IMR-90 (cell line): ENCODE data around the gene RPL39. TPM values are rescaled to one million over a fixed set of nuclear protein-coding genes. Genes with fewer than 3 reads are reported as not detected.

ENCODE experiments used
- ATAC-seq: fragments of 200-7000 bp; cut with Tn5 transposase; 2 replicates; pipeline ENCODE4 v1.9.1; 2020; ENCODE audit warnings: low read depth, mild to moderate bottlenecking, moderate library complexity
- BruUV-seq: library from RNA; stranded (reverse); fragments of 400-500 nt; replicated peaks from 2 replicates; lab custom pipeline; 2021; lab: Mats Ljungman, UMichigan
- CTCF ChIA-PET: fragments of 300-600 bp; formaldehyde crosslinking; extraction: SDS; loops from one replicate; lab custom pipeline; 2021; ENCODE audit warnings: antibody characterized with exemption; lab: Yijun Ruan, JAX
- POLR2A ChIA-PET: fragments of 300-600 bp; sonication (Branson Sonifier 250); formaldehyde crosslinking; loops from one replicate; lab custom pipeline; 2022; ENCODE audit warnings: antibody characterized with exemption; ENCODE audit not compliant: unreplicated experiment; lab: Charles Lee
- DNase-seq: peaks from one replicate; pipeline ENCODE4 v3.0.0; 2013
- H2AFZ ChIP-seq: replicated peaks from 2 replicates; pipeline ENCODE3; 2013; ENCODE audit warnings: low read length, mild to moderate bottlenecking; ENCODE audit not compliant: poor library complexity
- H2AK5ac ChIP-seq: 2 replicates; pipeline ENCODE4 v1.6.1; 2013; ENCODE audit warnings: low read depth, low read length, inconsistent platforms
- H2AK9ac ChIP-seq: replicated peaks from 2 replicates; pipeline ENCODE3; 2013; ENCODE audit warnings: mild to moderate bottlenecking, low read depth, low read length, moderate library complexity; ENCODE audit not compliant: poor library complexity
- H2BK120ac ChIP-seq: 2 replicates; pipeline ENCODE4 v1.6.1; 2013; ENCODE audit warnings: low read depth, low read length, inconsistent platforms
- H2BK15ac ChIP-seq: 3 replicates; pipeline ENCODE4 v1.6.1; 2013; ENCODE audit warnings: low read depth, low read length, inconsistent platforms
- H2BK20ac ChIP-seq: 2 replicates; pipeline ENCODE4 v1.6.1; 2013; ENCODE audit warnings: low read depth, mild to moderate bottlenecking, inconsistent platforms, low read length, moderate library complexity
- H2BK5ac ChIP-seq: 2 replicates; pipeline ENCODE4 v1.6.1; 2013; ENCODE audit warnings: mild to moderate bottlenecking, low read depth, low read length, inconsistent platforms; ENCODE audit not compliant: poor library complexity, severe bottlenecking
- H3K14ac ChIP-seq: replicated peaks from 2 replicates; pipeline ENCODE4 v1.6.1; 2013; ENCODE audit warnings: low read depth, low read length, inconsistent platforms
- H3K18ac ChIP-seq: 2 replicates; pipeline ENCODE4 v1.6.1; 2013; ENCODE audit warnings: low read depth, low read length, control low read depth
- H3K23ac ChIP-seq: 2 replicates; pipeline ENCODE4 v1.6.1; 2013; ENCODE audit warnings: low read depth, low read length, inconsistent platforms
- H3K27ac ChIP-seq: 2 replicates; pipeline ENCODE4 v1.5.1; 2013; ENCODE audit warnings: mild to moderate bottlenecking, control low read depth, low read length; ENCODE audit not compliant: insufficient read depth
- H3K27me3 ChIP-seq: 2 replicates; pipeline ENCODE4 v1.6.1; 2013; ENCODE audit warnings: low read length; ENCODE audit not compliant: control insufficient read depth, insufficient read depth
- H3K36me3 ChIP-seq: 2 replicates; pipeline ENCODE4 v1.6.1; 2013; ENCODE audit warnings: low read length, mixed read lengths; ENCODE audit not compliant: control insufficient read depth, insufficient read depth
- H3K4ac ChIP-seq: 2 replicates; pipeline ENCODE4 v1.6.1; 2013; ENCODE audit warnings: low read depth, low read length, inconsistent platforms
- H3K4me1 ChIP-seq: 2 replicates; pipeline ENCODE4 v1.6.1; 2013; ENCODE audit warnings: low read length, mixed read lengths; ENCODE audit not compliant: control insufficient read depth, insufficient read depth
- H3K4me2 ChIP-seq: 2 replicates; pipeline ENCODE4 v1.6.1; 2013; ENCODE audit warnings: low read depth, mild to moderate bottlenecking, control low read depth, low read length, moderate library complexity
- H3K4me3 ChIP-seq: 2 replicates; pipeline ENCODE4 v1.5.1; 2013; ENCODE audit warnings: low read depth, mild to moderate bottlenecking, control low read depth, low read length, moderate library complexity; ENCODE audit not compliant: insufficient read depth
- H3K56ac ChIP-seq: 2 replicates; pipeline ENCODE4 v1.6.1; 2013; ENCODE audit warnings: low read length, inconsistent platforms; ENCODE audit not compliant: insufficient read depth; ENCODE audit errors: extremely low read depth
- H3K79me1 ChIP-seq, 2 experiments: 2 replicates each; pipeline ENCODE4 v1.6.1; 2013; ENCODE audit warnings: low read length in 2 of 2, inconsistent platforms in 1 of 2, low read depth in 1 of 2
- H3K9ac ChIP-seq: 2 replicates; pipeline ENCODE4 v1.6.1; 2013; ENCODE audit warnings: low read depth, low read length, control low read depth
- H3K9me1 ChIP-seq: 2 replicates; pipeline ENCODE4 v1.6.1; 2013; ENCODE audit warnings: low read length, inconsistent platforms; ENCODE audit not compliant: insufficient read depth
- H3K9me3 ChIP-seq: 2 replicates; pipeline ENCODE4 v1.6.1; 2013; ENCODE audit warnings: low read length; ENCODE audit not compliant: control insufficient read depth, insufficient read depth
- H4K20me1 ChIP-seq: 2 replicates; pipeline ENCODE4 v1.6.1; 2013; ENCODE audit warnings: low read length, inconsistent platforms; ENCODE audit not compliant: insufficient read depth
- H4K5ac ChIP-seq: 2 replicates; pipeline ENCODE4 v1.6.1; 2013; ENCODE audit warnings: mild to moderate bottlenecking, low read depth, low read length, control low read depth
- H4K8ac ChIP-seq, 2 experiments: 2 replicates each; pipeline ENCODE4 v1.6.1; 2013; ENCODE audit warnings: low read depth in 2 of 2, low read length in 2 of 2, control low read depth in 1 of 2, inconsistent platforms in 1 of 2
- H4K91ac ChIP-seq: 2 replicates; pipeline ENCODE4 v1.6.1; 2013; ENCODE audit warnings: low read depth, low read length, inconsistent platforms; ENCODE audit not compliant: insufficient read depth
- CEBPB ChIP-seq: IDR thresholded peaks from 2 replicates; pipeline ENCODE4 v1.6.1; 2012; ENCODE audit warnings: low read depth, low read length, improper control_type of control experiment
- CHD1 ChIP-seq: IDR thresholded peaks from 2 replicates; pipeline ENCODE4 v1.6.1; 2012; ENCODE audit warnings: low read depth, low read length, improper control_type of control experiment
- MXI1 ChIP-seq: IDR thresholded peaks from 2 replicates; pipeline ENCODE4 v1.6.1; 2012; ENCODE audit warnings: low read depth, mild to moderate bottlenecking, low read length, moderate library complexity, borderline replicate concordance
- POLR2A ChIP-seq: IDR thresholded peaks from 2 replicates; pipeline ENCODE4 v1.6.1; 2012; ENCODE audit warnings: mild to moderate bottlenecking, low read depth, low read length
- RAD21 ChIP-seq: IDR thresholded peaks from 2 replicates; pipeline ENCODE4 v1.6.1; 2012; ENCODE audit warnings: low read length, improper control_type of control experiment
- RCOR1 ChIP-seq: IDR thresholded peaks from 2 replicates; pipeline ENCODE4 v1.6.1; 2012; ENCODE audit warnings: mild to moderate bottlenecking, low read length, improper control_type of control experiment; ENCODE audit not compliant: insufficient replicate concordance
- SMC3 ChIP-seq: fragments of 150-350 bp; IDR thresholded peaks from 2 replicates; pipeline ENCODE4 v1.6.1; 2016; ENCODE audit warnings: low read depth, mild to moderate bottlenecking, antibody characterized with exemption, low read length, moderate library complexity
- whole genome bisulfite sequencing, 2 experiments: methylation state at CpG; one replicate each; pipeline versions ENCODE4 v1.1.5 to v1.1.7; 2013; ENCODE audit warnings: missing lambda C conversion rate in 2 of 2; ENCODE audit not compliant: insufficient read length in 1 of 2; ENCODE audit errors: extremely low coverage in 2 of 2; 5-methylcytosine and 5-hydroxymethylcytosine counted together
- dilution Hi-C: fragments of 300-500 bp; cut with HindIII; formaldehyde crosslinking; loops from one replicate; pipeline ENCODE4 v1.14.3; 2018; ENCODE audit warnings: low sequenced_read_pairs; ENCODE audit not compliant: unreplicated experiment
- in situ Hi-C: fragments of 300-500 bp; cut with MboI; formaldehyde crosslinking; loops from 3 replicates; pipeline ENCODE4 v1.14.3; 2019; ENCODE audit warnings: low sequenced_read_pairs, inconsistent platforms, mixed read lengths
- intact Hi-C: fragments of 100-400 bp; cut with micrococcal nuclease; formaldehyde crosslinking; loops from 2 replicates; pipeline ENCODE4 v1.10.0; 2022
- polyA plus RNA-seq, 3 experiments: library from polyadenylated mRNA; depleted of rRNA; stranded (reverse); fragments of >200 nt; gene quantifications; 2 replicates each; pipeline ENCODE4 v1.2.3, GENCODE V29; 2012; ENCODE audit warnings: low replicate concordance in 1 of 3
- total RNA-seq: library from RNA; depleted of rRNA; stranded (reverse); fragments of >200 nt; gene quantifications from 2 replicates; pipeline ENCODE4 v1.2.3, GENCODE V29; 2012

The RPL39 gene
- total and polyA plus RNA-seq, 2 of the 4 experiments (the other 2 are of a cell fraction) = 681 to 2,357 TPM

DNA sequence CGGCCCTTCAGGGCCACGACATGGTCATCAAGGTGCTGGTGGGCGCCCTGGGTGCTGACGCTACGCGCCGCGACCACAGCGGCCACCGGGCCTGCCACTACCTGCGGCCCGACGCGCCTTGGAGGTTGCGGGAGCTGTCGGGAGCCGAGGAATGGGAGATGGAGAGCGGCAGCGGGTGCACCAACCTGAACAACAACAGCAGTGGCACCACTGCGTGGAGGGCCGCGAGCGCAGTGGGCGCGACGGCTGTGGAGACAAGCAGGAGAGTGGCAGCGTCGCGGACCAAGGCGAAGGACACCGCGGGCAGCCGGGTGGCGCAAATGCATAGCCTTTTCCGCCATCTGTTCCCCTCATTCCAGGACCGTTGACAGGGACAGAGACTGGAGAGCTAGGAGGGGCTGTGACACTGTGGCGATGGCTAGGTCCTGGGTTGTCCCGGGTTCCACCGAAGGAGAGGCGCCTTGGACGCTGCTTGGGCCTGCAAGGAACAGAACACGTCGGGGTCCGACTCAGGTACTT lies 32.1 kb downstream of the RPL39 start:
- DNase-seq (no peak), ATAC-seq (no peak)
- no peaks in the 10 kb centered on the region for H3K79me1 ChIP-seq
- TF ChIP-seq CHD1 (no peak), RAD21 (no peak), POLR2A (no peak), MXI1 (no peak), SMC3 (no peak), RCOR1 (no peak), CEBPB (no peak)
- no peak overlapping the region for H4K5ac ChIP-seq
- H3K36me3 ChIP-seq = no peaks in the 10 kb centered on the region
- H2AK9ac ChIP-seq = no peak overlapping the region
- no peak overlapping the region for H3K23ac ChIP-seq
- no peak overlapping the region for H2AK5ac ChIP-seq
- no peak overlapping the region for H2BK20ac ChIP-seq
- no peak overlapping the region for H3K14ac ChIP-seq
- H3K9me1 ChIP-seq = no peaks in the 10 kb centered on the region
- no peaks in the 10 kb centered on the region for H4K20me1 ChIP-seq
- H3K4me3 ChIP-seq = peak overlapping the region; percentile 46
- WGBS, 2 experiments = 33% methylated on average over 24 of the region's 44 CpGs; no CpG with 5 or more reads in 1 of the 2 experiments
- H3K4me1 ChIP-seq = peaks cover 8% of the 10 kb centered on the region
- H2BK5ac ChIP-seq = no peak overlapping the region
- no peak overlapping the region for H3K4ac ChIP-seq
- no peak overlapping the region for H3K27ac ChIP-seq
- no peak overlapping the region for H2BK15ac ChIP-seq
- intact Hi-C loops (loop anchor here (10.0 kb wide), 1 partner anchor 65 kb away; the partner anchor contains the start of gene SEPTIN6), dilution Hi-C loops (no loop called here), in situ Hi-C loops (no loop called here)
- H3K9ac ChIP-seq = no peak overlapping the region
- no peak overlapping the region for H3K56ac ChIP-seq
- H3K9me3 ChIP-seq = no peaks in the 10 kb centered on the region
- ChIA-PET POLR2A (no interaction called here), CTCF (no interaction called here)
- H3K27me3 ChIP-seq = no peaks in the 10 kb centered on the region
- H2AFZ ChIP-seq = peak overlapping the region; percentile 87
- no peak overlapping the region for H3K18ac ChIP-seq
- H2BK120ac ChIP-seq = no peak overlapping the region
- no peak overlapping the region; the same call in 1 of the 2 replicates for H3K4me2 ChIP-seq
- no peak overlapping the region for H4K8ac ChIP-seq
- H4K91ac ChIP-seq = no peak overlapping the region
- no TSS peak for BruUV-seq
